Measurements from ENCODE around the gene FREY1.
A peak's percentile ranks its signal among the peaks of the same experiment; 100 is the strongest.

Gene FREY1

DNA sequence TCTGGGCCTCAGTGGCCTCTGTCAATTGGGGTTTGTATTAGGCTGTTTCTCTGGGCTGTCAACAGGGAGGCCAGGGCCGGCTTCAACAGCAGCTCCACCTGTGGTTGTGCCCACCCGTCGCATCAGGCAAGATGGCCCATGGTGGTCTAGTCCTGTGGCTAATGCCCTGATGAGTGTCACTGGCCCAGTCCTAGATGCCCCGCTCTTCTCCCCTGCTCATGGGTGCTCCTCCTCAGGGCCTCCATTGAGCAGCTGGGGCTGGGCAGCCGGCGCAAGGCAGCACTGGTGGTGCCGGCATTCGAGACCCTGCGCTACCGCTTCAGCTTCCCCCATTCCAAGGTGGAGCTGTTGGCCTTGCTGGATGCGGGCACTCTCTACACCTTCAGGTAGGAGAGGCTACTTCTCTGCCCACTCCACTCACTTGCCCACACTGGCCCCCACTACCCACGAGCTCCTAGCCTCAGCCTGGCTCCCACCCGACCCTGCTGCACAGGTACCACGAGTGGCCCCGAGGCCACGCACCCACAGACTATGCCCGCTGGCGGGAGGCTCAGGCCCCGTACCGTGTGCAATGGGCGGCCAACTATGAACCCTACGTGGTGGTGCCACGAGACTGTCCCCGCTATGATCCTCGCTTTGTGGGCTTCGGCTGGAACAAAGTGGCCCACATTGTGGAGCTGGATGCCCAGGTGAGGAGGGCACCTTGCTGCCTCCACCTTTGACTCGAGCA is 20.8 kb upstream of the FREY1 start:
- DNase-seq, result no peak

GRCh38 chr11:45927332-45927683 is 20.2 kb upstream of the FREY1 start:
- no peak for DNase-seq

- no peak for DNase-seq
These were observed 19.7 kb upstream of the FREY1 start for GRCh38 chr11:45926536-45927331.

DNA sequence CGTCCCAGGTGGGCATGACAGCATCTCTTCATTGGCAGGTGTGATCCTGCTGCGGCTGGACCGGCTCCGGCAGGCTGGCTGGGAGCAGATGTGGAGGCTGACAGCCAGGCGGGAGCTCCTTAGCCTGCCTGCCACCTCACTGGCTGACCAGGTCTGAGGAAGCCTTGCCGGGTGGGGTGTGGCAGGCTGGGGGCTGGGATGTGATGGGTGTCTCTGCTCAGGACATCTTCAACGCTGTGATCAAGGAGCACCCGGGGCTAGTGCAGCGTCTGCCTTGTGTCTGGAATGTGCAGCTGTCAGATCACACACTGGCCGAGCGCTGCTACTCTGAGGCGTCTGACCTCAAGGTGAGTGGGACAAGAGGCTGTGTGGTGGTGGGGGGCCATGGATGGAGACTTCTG is 18.9 kb upstream of the FREY1 start:
- no peak for DNase-seq

GRCh38 chr11:45925550-45925949 is 18.5 kb upstream of the FREY1 start:
- no peak for DNase-seq

DNA sequence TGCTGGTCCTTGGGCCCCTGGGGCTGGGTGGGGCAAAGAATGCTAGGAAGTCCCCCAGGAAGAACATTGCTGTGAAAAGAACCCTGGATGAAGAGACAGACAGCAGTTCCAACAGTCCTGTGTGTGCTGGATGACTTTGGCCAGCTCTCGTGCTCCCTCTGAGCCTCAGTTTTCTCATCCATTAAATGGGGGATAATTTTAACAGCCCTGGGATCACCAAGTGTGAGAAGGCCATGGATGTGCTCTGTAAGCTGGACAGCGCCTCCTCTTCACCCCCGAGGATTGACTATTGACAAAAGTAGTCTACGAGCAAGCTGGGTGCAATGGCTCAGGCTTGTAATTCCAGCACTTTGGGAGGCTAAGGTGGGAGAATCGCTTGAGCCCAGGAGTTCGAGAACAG is 17.9 kb upstream of the FREY1 start:
- DNase-seq, result no peak

GRCh38 chr11:45924036-45924915 is 17.2 kb upstream of the FREY1 start:
- DNase-seq, result no peak

- no peak for DNase-seq
These were observed 15.5 kb upstream of the FREY1 start, which contains the start of gene LARGE2 for GRCh38 chr11:45922425-45923082. Gene LARGE2 (plus strand): TSS chr11:45922656. CDS start chr11:45922883, 227 bp downstream.

GRCh38 chr11:45921561-45922424 is 14.7 kb upstream of the FREY1 start:
- no peak for DNase-seq

DNA sequence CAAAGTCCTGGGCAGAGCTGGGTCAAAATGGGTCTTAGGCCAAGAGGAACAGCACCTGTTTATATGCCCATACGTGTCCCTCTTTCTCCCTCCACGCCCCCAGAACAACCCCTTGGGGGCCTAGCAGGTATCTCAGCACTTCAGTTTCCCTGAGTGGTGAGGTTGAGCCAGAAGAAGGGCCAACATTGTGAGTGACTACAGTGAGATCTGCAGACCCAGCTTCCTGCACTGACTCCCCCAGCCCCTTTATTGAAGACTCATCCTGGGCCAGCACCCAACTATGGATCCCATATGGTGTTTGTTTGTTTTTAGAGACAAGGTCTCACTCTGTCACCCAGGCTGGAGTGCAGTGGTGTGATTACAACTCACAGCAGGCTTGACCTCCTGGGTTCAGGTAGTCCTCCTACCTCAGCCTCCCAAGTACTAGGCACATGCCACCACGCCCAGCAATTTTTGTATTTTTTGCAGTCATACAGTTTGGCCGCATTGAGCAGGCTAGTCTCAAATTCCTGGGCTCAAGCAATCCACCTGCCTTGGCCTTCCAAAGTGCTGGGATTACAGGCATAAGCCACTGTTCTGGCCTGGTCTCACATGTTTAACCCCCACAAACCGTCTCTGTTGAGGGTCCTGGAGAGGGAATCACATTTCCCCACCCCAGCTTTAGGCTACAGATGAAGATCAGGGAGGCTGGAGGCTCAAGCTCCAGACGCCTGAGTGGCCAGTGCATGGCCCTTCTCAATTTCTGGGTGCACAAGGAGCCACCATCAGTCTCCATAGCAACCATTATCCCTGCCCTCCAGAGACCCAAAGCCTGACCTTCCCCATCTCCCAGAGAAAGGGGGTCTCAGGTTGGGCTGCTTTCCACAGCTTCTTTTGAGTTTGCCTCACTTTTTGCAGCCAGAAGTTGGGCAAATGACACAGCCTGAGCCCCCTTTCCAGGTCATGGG is 13.7 kb upstream of the FREY1 start:
- no peak for DNase-seq

- DNase-seq, result no peak
These were observed 12.9 kb upstream of the FREY1 start for GRCh38 chr11:45919806-45920530.

DNA sequence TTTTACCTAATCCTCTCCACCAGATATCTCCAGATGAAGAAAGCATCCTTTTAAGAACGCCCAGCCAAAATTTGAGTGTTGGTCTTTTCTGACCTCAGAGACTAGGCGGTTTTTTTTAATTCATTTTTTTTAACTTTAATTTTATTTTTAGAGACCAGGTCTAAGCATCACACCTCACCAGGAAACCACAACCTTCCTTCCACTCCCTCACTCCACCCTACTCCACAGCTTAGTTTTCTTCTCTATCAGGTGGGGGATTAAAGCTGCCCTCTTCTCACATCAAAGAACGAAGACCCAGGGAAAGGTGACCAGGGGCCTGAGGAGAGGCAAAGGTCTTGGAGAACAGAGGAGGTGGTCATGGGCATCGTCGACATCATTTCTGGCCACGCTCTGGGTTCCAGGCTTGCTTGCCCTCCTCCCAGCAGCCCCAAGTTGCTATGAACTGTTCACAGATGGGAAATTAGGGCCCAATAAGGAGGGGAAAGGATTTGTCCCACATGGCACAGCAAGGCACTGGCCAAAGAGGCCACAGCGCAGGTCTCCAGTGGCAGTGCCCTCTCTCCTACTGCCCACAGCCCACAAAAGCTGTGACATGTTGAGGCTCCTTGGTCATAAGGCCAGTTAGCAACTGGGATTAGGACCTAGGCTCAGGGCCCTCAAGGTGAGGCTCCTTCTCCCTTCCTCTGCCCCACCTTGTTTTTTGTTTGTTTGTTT is 12.0 kb upstream of the FREY1 start:
- no peak for DNase-seq

DNA sequence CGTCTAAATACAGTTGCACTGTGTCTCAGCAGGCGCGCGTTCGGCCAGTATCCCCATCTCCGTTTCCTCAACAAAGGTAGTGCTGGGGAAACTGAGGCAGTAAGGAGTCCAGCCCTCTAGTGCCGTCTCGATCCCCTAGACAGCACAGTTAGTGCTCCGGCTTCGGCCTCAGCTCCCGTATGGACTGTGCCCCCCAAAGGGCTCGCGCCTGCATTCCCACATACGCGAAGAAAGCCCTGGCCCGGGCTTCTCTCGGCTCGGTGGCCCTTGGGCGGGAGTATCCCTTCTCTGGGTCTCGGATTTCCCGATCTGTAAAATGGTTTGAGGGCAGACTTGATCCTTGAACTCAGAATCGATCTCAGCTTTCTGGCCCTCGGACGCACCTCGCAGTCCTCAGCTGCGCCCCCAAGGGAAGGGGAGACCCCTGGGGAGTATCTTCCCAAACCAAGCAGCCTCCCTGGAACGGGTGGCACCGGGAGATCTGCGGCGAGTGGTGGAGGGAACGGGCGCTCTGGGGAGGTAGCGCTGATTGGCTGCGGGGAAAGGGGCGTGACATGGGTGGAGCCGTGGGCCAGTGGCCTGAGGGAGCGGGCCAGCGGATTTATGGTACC is 11.4 kb upstream of the FREY1 start:
- peak; percentile 28 for DNase-seq

DNA sequence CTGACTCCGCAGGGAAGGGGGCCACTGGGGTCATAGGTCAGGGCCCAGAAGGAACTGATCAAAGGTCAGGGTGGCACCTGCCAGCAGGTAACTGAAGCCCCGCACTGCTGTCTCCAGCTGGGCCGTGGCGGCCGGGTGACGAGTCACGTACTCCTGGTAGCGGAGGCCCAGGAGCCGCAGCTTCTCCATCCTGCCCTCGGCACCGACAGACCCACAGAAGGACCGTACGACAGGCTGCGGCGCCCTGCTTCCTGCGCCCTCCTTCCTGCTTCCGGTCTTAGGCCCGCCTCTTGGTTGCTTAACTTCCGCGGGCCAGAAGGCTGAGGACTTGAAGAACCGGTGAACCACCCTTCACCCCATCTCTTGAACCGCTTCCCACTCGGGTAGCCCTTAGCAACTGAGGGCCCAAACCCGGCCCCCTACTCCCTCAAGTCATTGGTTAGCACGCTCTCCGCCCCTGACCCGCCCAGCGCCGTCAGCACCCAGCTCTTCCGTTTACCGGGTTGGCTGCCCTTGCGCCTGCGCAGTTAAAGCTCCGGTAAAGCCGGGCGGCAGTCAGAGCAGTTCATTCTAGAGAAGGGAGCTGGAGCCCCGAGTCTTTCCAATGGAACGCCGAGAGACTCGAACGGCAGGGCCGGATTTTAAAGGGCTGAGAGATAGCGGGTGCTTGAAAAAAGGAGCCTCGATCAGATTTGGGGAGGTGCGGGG is 10.7 kb upstream of the FREY1 start, which contains the start of gene PEX16:
PEX16 (minus strand) TSS at position 255 of the 708 bp plus-strand sequence; CDS start at position 189, 66 bp downstream.
- peak; percentile 85 for DNase-seq

- DNase-seq, result no peak
These were observed 10.2 kb upstream of the FREY1 start for GRCh38 chr11:45917286-45917622.

GRCh38 chr11:45915446-45915845 is 8.4 kb upstream of the FREY1 start:
- no peak for DNase-seq

- DNase-seq, result no peak
These were observed 7.0 kb upstream of the FREY1 start for GRCh38 chr11:45913942-45914635.

Measured in NCI-H524 treated with DMSO at 0.1 percent for 48 hours (cell line).